SK-N-SH treated with all-trans-retinoic acid at 6 μM for 48 hours (cell line): ENCODE data around the gene RBPMS2.

Source experiments
- ESRRG ChIP-seq: fragments of 250-450 bp; sonication (Bioruptor Pico); IDR thresholded peaks from 2 replicates; pipeline ENCODE4 v1.6.1; 2021; ENCODE audit warnings: mild to moderate bottlenecking
- GLIS3 ChIP-seq: fragments of 250-450 bp; sonication (Bioruptor Pico); IDR thresholded peaks from 2 replicates; pipeline ENCODE4 v1.5.0; 2020; ENCODE audit warnings: mild to moderate bottlenecking, moderate library complexity
- OSR1 ChIP-seq: fragments of 250-450 bp; sonication (Bioruptor Pico); IDR thresholded peaks from 2 replicates; pipeline ENCODE4 v1.8.0; 2022; ENCODE audit warnings: moderate library complexity, mild to moderate bottlenecking, inconsistent platforms
- POU6F1 ChIP-seq: fragments of 250-450 bp; sonication (Bioruptor Pico); IDR thresholded peaks from 2 replicates; pipeline ENCODE4 v1.8.0; 2021; ENCODE audit warnings: low read depth, mild to moderate bottlenecking, moderate library complexity, borderline replicate concordance
- PPARA ChIP-seq: fragments of 250-450 bp; sonication (Bioruptor Pico); IDR thresholded peaks from 2 replicates; pipeline ENCODE4 v1.5.0; 2020; ENCODE audit warnings: mild to moderate bottlenecking, borderline replicate concordance
- RARB ChIP-seq: fragments of 250-450 bp; sonication (Bioruptor Pico); IDR thresholded peaks from 2 replicates; pipeline ENCODE4 v1.8.0; 2021; ENCODE audit warnings: mild to moderate bottlenecking, moderate library complexity
- SNAI2 ChIP-seq: fragments of 250-450 bp; sonication (Bioruptor Pico); IDR thresholded peaks from 2 replicates; pipeline ENCODE4 v1.5.0; 2020; ENCODE audit warnings: mild to moderate bottlenecking, moderate library complexity
- ZFP3 ChIP-seq: fragments of 250-450 bp; sonication (Bioruptor Pico); IDR thresholded peaks from 2 replicates; pipeline ENCODE4 v1.5.0; 2020; ENCODE audit warnings: mild to moderate bottlenecking, moderate library complexity
- ZFP30 ChIP-seq: fragments of 450-650 bp; formaldehyde crosslinking; IDR thresholded peaks from 2 replicates; pipeline ENCODE4 v1.5.0; 2022; ENCODE audit warnings: mild to moderate bottlenecking, moderate library complexity
- ZNF70 ChIP-seq: fragments of 450-650 bp; formaldehyde crosslinking; IDR thresholded peaks from 2 replicates; pipeline ENCODE4 v1.5.0; 2020; ENCODE audit warnings: mild to moderate bottlenecking, moderate library complexity
- ZNF8 ChIP-seq: fragments of 450-650 bp; formaldehyde crosslinking; IDR thresholded peaks from 2 replicates; pipeline ENCODE4 v1.5.0; 2020; ENCODE audit warnings: mild to moderate bottlenecking, moderate library complexity
- TF ChIP-seq, protein P1 (sequence below): fragments of 250-450 bp; sonication (Bioruptor Pico); IDR thresholded peaks from 2 replicates; pipeline ENCODE4 v1.5.1; 2020; ENCODE audit warnings: low read depth, mild to moderate bottlenecking, moderate library complexity
- TF ChIP-seq, protein P2 (sequence below): fragments of 250-450 bp; sonication (Bioruptor Pico); IDR thresholded peaks from 2 replicates; pipeline ENCODE4 v1.5.1; 2021; ENCODE audit warnings: mild to moderate bottlenecking, moderate library complexity

DNA sequence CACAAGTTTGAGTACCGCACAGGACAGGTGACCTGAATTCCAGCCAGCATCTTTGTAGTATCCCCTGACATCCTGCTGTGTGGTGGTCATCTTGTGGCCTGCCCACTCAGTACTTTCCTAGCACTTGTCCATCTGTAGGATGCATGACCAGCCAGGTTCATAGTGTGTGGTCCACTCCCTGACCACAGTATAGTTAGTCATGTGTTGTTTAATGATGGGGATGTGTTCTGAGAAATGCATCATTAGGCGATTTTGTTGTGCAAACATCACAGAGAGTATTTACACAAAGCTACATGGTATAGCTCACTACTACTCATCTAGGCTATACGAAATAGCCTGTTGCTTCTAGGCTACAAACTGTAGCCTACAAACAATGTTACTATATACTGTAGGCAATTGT, 16.9 kb upstream of the RBPMS2 start:
- TF ChIP-seq SNAI2 (CRISPR knock-in tag) (no peak), POU6F1 (CRISPR knock-in tag) (no peak), ESRRG (no peak), OSR1 (CRISPR knock-in tag) (no peak), ZNF8 (CRISPR knock-in tag) (no peak), ZFP3 (CRISPR knock-in tag) (no peak), ZNF70 (CRISPR knock-in tag) (no peak), RARB (CRISPR knock-in tag) (no peak), PPARA (CRISPR knock-in tag) (no peak), ZFP30 (CRISPR knock-in tag) (no peak), GLIS3 (no peak)
- TF ChIP-seq, protein P1, sequence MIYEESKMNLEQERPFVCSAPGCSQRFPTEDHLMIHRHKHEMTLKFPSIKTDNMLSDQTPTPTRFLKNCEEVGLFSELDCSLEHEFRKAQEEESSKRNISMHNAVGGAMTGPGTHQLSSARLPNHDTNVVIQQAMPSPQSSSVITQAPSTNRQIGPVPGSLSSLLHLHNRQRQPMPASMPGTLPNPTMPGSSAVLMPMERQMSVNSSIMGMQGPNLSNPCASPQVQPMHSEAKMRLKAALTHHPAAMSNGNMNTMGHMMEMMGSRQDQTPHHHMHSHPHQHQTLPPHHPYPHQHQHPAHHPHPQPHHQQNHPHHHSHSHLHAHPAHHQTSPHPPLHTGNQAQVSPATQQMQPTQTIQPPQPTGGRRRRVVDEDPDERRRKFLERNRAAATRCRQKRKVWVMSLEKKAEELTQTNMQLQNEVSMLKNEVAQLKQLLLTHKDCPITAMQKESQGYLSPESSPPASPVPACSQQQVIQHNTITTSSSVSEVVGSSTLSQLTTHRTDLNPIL (CRISPR knock-in tag) = no peak
- TF ChIP-seq, protein P2, sequence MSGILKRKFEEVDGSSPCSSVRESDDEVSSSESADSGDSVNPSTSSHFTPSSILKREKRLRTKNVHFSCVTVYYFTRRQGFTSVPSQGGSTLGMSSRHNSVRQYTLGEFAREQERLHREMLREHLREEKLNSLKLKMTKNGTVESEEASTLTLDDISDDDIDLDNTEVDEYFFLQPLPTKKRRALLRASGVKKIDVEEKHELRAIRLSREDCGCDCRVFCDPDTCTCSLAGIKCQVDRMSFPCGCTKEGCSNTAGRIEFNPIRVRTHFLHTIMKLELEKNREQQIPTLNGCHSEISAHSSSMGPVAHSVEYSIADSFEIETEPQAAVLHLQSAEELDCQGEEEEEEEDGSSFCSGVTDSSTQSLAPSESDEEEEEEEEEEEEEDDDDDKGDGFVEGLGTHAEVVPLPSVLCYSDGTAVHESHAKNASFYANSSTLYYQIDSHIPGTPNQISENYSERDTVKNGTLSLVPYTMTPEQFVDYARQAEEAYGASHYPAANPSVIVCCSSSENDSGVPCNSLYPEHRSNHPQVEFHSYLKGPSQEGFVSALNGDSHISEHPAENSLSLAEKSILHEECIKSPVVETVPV = no peak
